Measurements from ENCODE around the gene ALS2. TPM values are rescaled to one million over a fixed set of nuclear protein-coding genes. Genes with fewer than 3 reads are reported as not detected.

The ALS2 gene
- total RNA-seq, 1 experiment from 2014 or later: 47.5 TPM

- no peaks in the 10 kb centered on the region for H3K27me3 ChIP-seq (ENCODE audit: control insufficient read depth, insufficient read depth, low read length)
- ATAC-seq: peak; percentile 44; the same call in 1 of the 2 replicates
- CTCF ChIA-PET: no interaction called here
- intact Hi-C loops (cut with micrococcal nuclease; ENCODE audit: unreplicated experiment) (no loop called here), in situ Hi-C loops (cut with HindIII; ENCODE audit: low pct_unique_long_range_greater_than_20kb, low sequenced_read_pairs) (no loop called here)
- no TSS peak for BruUV-seq (replicated peaks)
- POLR2A ChIA-PET: no interaction called here
- H3K27ac ChIP-seq (ENCODE audit: low read length): peak overlapping the region; percentile 69
- no peak for DNase-seq (ENCODE audit: low read depth, low spot score)
- TF ChIP-seq CTCF (IDR thresholded peaks at IDR 0.05) (no peak), REST (IDR thresholded peaks at IDR 0.05; ENCODE audit: insufficient read depth in 1 of 2, low read depth in 2 of 2, low read length in 1 of 2) (no peak), TCF7L2 (IDR thresholded peaks at IDR 0.05; ENCODE audit: low read depth, low read length) (no peak), POLR2AphosphoS5 (IDR thresholded peaks at IDR 0.05; ENCODE audit: low read depth, low read length) (no peak), SIN3A (IDR thresholded peaks at IDR 0.05; ENCODE audit: borderline replicate concordance, insufficient read depth, low read depth, low read length) (no peak)
- peaks cover 26% of the 10 kb centered on the region for H3K4me1 ChIP-seq (ENCODE audit: control insufficient read depth, insufficient read depth, low read length)
- peak overlapping the region in 1 of 2 experiments; percentile 1; a peak in 1 of 4 replicates for H3K4me3 ChIP-seq (ENCODE audit: low read depth in 2 of 2, low read length in 2 of 2)
- H3K36me3 ChIP-seq (ENCODE audit: control insufficient read depth, insufficient read depth, low read length): no peaks in the 10 kb centered on the region
- H3K9me3 ChIP-seq (ENCODE audit: control insufficient read depth, insufficient read depth, low read depth, low read length): no peaks in the 10 kb centered on the region
Observed at GRCh38 chr2:201807452-201807999, 26.8 kb upstream of the ALS2 start.

GRCh38 chr2:201806442-201807170 is 25.9 kb upstream of the ALS2 start, which contains the start of gene CDK15:
CDK15 (plus strand) TSS chr2:201806537; CDS start chr2:201806665, 128 bp downstream.
- ChIA-PET CTCF (no interaction called here), POLR2A (no interaction called here)
- H3K27ac ChIP-seq (ENCODE audit: low read length): peak within 1 kb of the TSS; percentile 69
- peaks cover 26% of the 10 kb centered on the region for H3K4me1 ChIP-seq (ENCODE audit: control insufficient read depth, insufficient read depth, low read length)
- H3K27me3 ChIP-seq (ENCODE audit: control insufficient read depth, insufficient read depth, low read length): no peaks in the 10 kb centered on the region
- in situ Hi-C loops (cut with HindIII; ENCODE audit: low pct_unique_long_range_greater_than_20kb, low sequenced_read_pairs): no loop called here
- DNase-seq (ENCODE audit: low read depth, low spot score) (no peak), ATAC-seq (peak; percentile 85)
- TF ChIP-seq TCF7L2 (IDR thresholded peaks at IDR 0.05; ENCODE audit: low read depth, low read length) (0 out of 2 replicates have a peak, but pooled peaks have one; percentile 24), REST (IDR thresholded peaks at IDR 0.05; ENCODE audit: insufficient read depth in 1 of 2, low read depth in 2 of 2, low read length in 1 of 2) (no peak)
- peak within 1 kb of the TSS in 1 of 2 experiments; percentile 4; a peak in 1 of 4 replicates for H3K4me3 ChIP-seq (ENCODE audit: low read depth in 2 of 2, low read length in 2 of 2)
- no peaks in the 10 kb centered on the region for H3K36me3 ChIP-seq (ENCODE audit: control insufficient read depth, insufficient read depth, low read length)
- no peaks in the 10 kb centered on the region for H3K9me3 ChIP-seq (ENCODE audit: control insufficient read depth, insufficient read depth, low read depth, low read length)
- intact Hi-C loops (cut with micrococcal nuclease; ENCODE audit: unreplicated experiment): no loop called here
- BruUV-seq (replicated peaks): no TSS peak

Data from Panc1 (cell line).